ENCODE measurements around the gene TRDN. TPM values are rescaled to one million over a fixed set of nuclear protein-coding genes. Genes with fewer than 3 reads are reported as not detected.

Gene TRDN
- total and polyA plus RNA-seq, 3 experiments from 2014 or later: not detected

DNA sequence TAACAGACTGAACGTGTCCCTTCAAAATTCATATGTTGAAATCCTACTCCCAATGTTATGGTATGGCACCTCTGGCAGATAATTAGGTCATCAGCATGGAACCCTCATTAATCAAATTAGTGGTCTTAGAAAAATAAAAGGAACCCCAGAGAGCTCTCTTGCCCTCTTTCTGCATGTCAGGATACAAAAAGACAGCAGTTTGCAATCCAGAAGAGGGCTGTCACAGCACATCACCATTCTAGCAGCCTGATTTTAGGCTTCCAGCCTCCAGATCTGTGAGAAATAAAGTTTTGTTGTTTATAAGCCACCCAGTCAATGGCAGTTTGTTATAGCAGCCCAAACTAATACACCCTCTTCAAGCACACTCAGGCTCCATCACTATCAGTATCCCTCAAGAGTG is 292.9 kb downstream of the TRDN start:
- Histone ChIP-seq H3K9me3 (ENCODE audit: low read length) (no peaks in the 10 kb centered on the region), H3K4me3 (ENCODE audit: low read length) (no peak overlapping the region), H3K27ac (ENCODE audit: low read depth, low read length) (no peak overlapping the region), H3K36me3 (ENCODE audit: insufficient read depth, low read length) (no peaks in the 10 kb centered on the region), H3K4me1 (ENCODE audit: insufficient read depth, low read length) (no peaks in the 10 kb centered on the region), H3K27me3 (ENCODE audit: insufficient read depth, low read length, poor library complexity, severe bottlenecking) (no peaks in the 10 kb centered on the region)
- H3K9me3 Mint-ChIP-seq: peaks cover 0 to 8% (median 0%) of the 10 kb centered on the region in 5 donors
- ChIA-PET POLR2A (no interaction called here), CTCF (no interaction called here)
- DNase-seq: no peak
- H3K4me1 Mint-ChIP-seq: no peaks in the 10 kb centered on the region
- no peak overlapping the region for H3K27ac Mint-ChIP-seq
- no peaks in the 10 kb centered on the region for H3K27me3 Mint-ChIP-seq
- H3K4me3 Mint-ChIP-seq: no peak overlapping the region
- H3K36me3 Mint-ChIP-seq: no peaks in the 10 kb centered on the region

DNA sequence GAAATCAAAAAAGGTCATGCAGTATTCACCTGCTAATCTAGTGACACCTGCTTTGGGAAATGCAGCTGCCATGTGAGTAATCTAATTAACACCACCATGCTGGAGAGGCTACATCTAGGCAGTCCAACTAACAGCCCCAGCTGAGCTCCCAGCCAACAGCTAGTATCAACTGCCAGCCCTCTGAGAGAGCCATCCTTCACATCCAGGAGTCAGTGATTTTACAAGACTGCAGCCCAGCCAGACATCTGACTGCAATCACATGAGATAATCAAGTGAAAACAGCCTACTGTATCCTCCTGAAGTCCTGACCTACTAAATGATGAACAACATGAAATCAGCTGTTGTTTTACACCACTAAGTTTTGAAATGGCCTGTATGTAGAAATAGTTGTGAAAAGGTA is 298.4 kb downstream of the TRDN start:
- Mint-ChIP-seq H3K4me1 (no peaks in the 10 kb centered on the region), H3K9me3 (peaks cover 0 to 5% (median 0%) of the 10 kb centered on the region in 5 donors), H3K36me3 (no peaks in the 10 kb centered on the region), H3K4me3 (no peak overlapping the region), H3K27ac (no peak overlapping the region), H3K27me3 (no peaks in the 10 kb centered on the region)
- H3K27ac ChIP-seq (ENCODE audit: low read depth, low read length): no peak overlapping the region
- H3K4me1 ChIP-seq (ENCODE audit: insufficient read depth, low read length): no peaks in the 10 kb centered on the region
- no peak for DNase-seq
- no peak overlapping the region for H3K4me3 ChIP-seq (ENCODE audit: low read length)
- H3K27me3 ChIP-seq (ENCODE audit: insufficient read depth, low read length, poor library complexity, severe bottlenecking): no peaks in the 10 kb centered on the region
- ChIA-PET CTCF (no interaction called here), POLR2A (no interaction called here)
- no peaks in the 10 kb centered on the region for H3K36me3 ChIP-seq (ENCODE audit: insufficient read depth, low read length)
- H3K9me3 ChIP-seq (ENCODE audit: low read length): no peaks in the 10 kb centered on the region

DNA sequence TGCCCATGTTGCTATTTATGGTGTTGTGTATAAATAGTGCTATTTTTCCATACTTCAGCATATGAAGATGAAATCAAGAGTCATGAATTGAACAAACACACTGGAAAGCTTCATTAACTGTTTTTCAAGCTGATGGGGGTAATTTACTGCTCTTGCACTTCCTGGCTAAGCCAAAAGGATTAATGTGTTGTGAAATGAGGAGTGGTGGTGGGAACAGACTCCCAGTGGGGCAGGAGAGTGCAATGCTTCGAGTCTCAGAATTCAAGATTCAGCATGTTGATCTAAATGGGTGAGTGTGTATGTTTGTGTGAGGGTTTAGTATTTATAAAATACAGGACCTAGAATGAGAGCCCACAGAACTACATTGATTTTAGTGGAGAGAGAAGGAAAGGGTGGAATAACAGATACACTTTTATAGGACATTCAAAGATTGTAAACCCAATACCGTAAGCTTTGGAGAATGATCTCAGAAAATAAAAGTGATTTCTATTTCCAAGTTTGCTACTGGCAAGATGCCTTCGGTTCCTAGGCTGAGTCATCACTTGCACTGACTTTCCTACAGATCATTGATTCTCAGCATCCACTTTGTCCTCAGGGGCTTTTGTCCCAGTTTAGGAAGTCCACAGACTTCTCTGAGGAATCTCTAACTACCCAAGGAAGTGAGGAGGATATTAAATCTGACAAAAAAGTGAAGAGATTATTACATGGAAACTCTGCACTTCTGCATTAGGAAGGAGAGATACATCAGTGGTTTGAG is 303.6 kb downstream of the TRDN start:
- Histone ChIP-seq H3K4me3 (ENCODE audit: low read length) (no peak overlapping the region), H3K36me3 (ENCODE audit: insufficient read depth, low read length) (no peaks in the 10 kb centered on the region), H3K9me3 (ENCODE audit: low read length) (no peaks in the 10 kb centered on the region), H3K27ac (ENCODE audit: low read depth, low read length) (no peak overlapping the region), H3K4me1 (ENCODE audit: insufficient read depth, low read length) (no peaks in the 10 kb centered on the region), H3K27me3 (ENCODE audit: insufficient read depth, low read length, poor library complexity, severe bottlenecking) (no peaks in the 10 kb centered on the region)
- Mint-ChIP-seq H3K27ac (no peak overlapping the region), H3K27me3 (no peaks in the 10 kb centered on the region), H3K4me1 (no peaks in the 10 kb centered on the region), H3K9me3 (peaks cover 0 to 6% (median 3%) of the 10 kb centered on the region in 5 donors), H3K4me3 (no peak overlapping the region), H3K36me3 (no peaks in the 10 kb centered on the region)
- DNase-seq: no peak
- POLR2A ChIA-PET: no interaction called here
- CTCF ChIA-PET: no interaction called here

DNA sequence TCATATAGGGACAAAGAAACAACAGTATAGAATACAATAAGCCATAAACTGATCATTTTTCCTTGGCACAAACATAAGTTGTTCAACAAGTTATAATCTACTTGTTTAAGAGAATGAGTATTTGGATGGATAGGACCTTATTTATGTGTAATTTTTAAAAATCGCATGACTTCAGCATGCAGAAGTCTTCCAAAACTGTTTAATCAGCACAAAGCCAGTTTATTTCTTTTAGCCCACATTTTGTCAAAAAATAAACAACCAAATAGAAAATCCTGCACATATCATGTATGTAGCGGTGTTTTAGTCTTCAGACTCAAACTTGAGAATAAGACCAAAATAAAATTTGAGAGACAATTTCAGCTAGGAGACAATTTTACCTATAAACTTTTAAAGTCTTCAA is 304.7 kb downstream of the TRDN start:
- H3K27me3 ChIP-seq (ENCODE audit: insufficient read depth, low read length, poor library complexity, severe bottlenecking): no peaks in the 10 kb centered on the region
- no peak overlapping the region for H3K27ac Mint-ChIP-seq
- no peak for DNase-seq
- H3K9me3 Mint-ChIP-seq: peaks cover 0 to 8% (median 3%) of the 10 kb centered on the region in 5 donors
- ChIA-PET POLR2A (no interaction called here), CTCF (no interaction called here)
- H3K4me1 Mint-ChIP-seq: no peaks in the 10 kb centered on the region
- no peaks in the 10 kb centered on the region for H3K27me3 Mint-ChIP-seq
- no peaks in the 10 kb centered on the region for H3K4me1 ChIP-seq (ENCODE audit: insufficient read depth, low read length)
- H3K4me3 Mint-ChIP-seq: no peak overlapping the region
- no peaks in the 10 kb centered on the region for H3K36me3 ChIP-seq (ENCODE audit: insufficient read depth, low read length)
- no peaks in the 10 kb centered on the region for H3K9me3 ChIP-seq (ENCODE audit: low read length)
- H3K27ac ChIP-seq (ENCODE audit: low read depth, low read length): no peak overlapping the region
- no peaks in the 10 kb centered on the region for H3K36me3 Mint-ChIP-seq
- H3K4me3 ChIP-seq (ENCODE audit: low read length): no peak overlapping the region

DNA sequence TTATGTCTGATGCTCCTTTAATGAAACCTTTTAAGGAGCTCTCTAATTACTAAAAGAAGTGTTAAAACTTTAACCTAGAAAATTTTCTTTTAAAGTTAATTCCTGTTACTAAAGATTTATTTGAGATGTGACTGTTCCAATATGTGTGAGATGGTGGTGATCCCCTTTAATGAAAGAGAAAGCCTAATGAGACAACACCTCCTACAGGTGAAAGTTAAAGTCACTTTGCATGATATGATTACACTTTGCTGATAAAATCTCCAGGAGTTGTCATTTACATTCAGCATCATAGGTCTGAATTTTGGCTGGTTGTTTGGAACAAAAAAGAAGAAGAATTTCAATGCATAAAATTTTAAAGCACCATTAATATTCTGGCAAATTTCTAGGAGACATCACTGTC is 307.4 kb downstream of the TRDN start:
- Histone ChIP-seq H3K9me3 (ENCODE audit: low read length) (no peaks in the 10 kb centered on the region), H3K27ac (ENCODE audit: low read depth, low read length) (no peak overlapping the region), H3K4me1 (ENCODE audit: insufficient read depth, low read length) (no peaks in the 10 kb centered on the region), H3K27me3 (ENCODE audit: insufficient read depth, low read length, poor library complexity, severe bottlenecking) (no peaks in the 10 kb centered on the region), H3K4me3 (ENCODE audit: low read length) (no peak overlapping the region), H3K36me3 (ENCODE audit: insufficient read depth, low read length) (no peaks in the 10 kb centered on the region)
- H3K27ac Mint-ChIP-seq: no peak overlapping the region
- CTCF ChIA-PET: no interaction called here
- no peaks in the 10 kb centered on the region for H3K27me3 Mint-ChIP-seq
- H3K9me3 Mint-ChIP-seq: peaks cover 0 to 8% (median 3%) of the 10 kb centered on the region in 5 donors
- POLR2A ChIA-PET: no interaction called here
- no peak overlapping the region for H3K4me3 Mint-ChIP-seq
- H3K4me1 Mint-ChIP-seq: no peaks in the 10 kb centered on the region
- no peak for DNase-seq
- H3K36me3 Mint-ChIP-seq: no peaks in the 10 kb centered on the region

DNA sequence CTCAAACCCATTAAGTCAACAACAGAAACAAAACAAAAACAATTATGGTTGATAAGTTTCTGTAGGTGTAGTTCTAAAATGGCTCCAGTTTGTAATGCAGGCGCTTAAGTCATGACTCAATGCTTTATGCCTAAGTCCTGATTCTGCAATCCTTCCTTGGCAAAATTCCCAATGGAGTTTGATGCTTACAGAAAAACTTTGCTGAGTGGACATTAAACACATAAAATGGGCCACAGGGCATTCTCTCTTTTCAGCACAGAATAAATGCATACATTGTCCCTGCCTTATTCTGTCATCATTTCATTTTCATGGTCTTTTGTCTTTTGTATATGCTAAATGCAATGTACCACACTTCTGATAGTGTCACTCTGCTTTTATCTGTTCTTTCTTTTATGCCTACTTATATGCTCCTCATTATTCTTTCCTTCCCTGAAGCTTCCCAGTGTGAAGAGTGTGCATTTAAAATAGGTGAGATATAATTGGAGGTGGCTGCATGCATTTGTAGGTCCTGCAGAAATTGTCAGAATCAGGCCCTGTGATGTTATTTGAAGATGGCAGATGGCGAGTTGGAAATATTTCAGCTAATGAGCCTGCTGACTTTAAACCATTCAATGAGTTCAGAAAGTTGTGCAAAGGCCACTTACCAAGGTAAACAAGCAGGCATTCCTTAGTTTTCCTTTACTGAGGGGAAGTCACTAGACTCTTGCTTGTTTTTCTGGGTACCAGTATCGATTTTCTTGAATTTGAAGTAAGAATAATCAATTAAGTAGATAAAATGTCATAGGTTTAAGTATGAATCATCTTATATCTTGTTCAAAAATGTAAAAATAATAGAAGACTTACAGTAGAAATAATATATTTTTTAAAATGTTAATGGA is 313.1 kb downstream of the TRDN start:
- POLR2A ChIA-PET: no interaction called here
- H3K27me3 Mint-ChIP-seq: no peaks in the 10 kb centered on the region
- DNase-seq: no peak
- peaks cover 0 to 2% (median 0%) of the 10 kb centered on the region in 5 donors for H3K9me3 Mint-ChIP-seq
- Histone ChIP-seq H3K4me3 (ENCODE audit: low read length) (no peak overlapping the region), H3K9me3 (ENCODE audit: low read length) (no peaks in the 10 kb centered on the region), H3K27ac (ENCODE audit: low read depth, low read length) (no peak overlapping the region), H3K4me1 (ENCODE audit: insufficient read depth, low read length) (no peaks in the 10 kb centered on the region), H3K36me3 (ENCODE audit: insufficient read depth, low read length) (no peaks in the 10 kb centered on the region), H3K27me3 (ENCODE audit: insufficient read depth, low read length, poor library complexity, severe bottlenecking) (no peaks in the 10 kb centered on the region)
- H3K4me3 Mint-ChIP-seq: no peak overlapping the region
- H3K4me1 Mint-ChIP-seq: no peaks in the 10 kb centered on the region
- CTCF ChIA-PET: no interaction called here
- no peak overlapping the region for H3K27ac Mint-ChIP-seq
- H3K36me3 Mint-ChIP-seq: no peaks in the 10 kb centered on the region

DNA sequence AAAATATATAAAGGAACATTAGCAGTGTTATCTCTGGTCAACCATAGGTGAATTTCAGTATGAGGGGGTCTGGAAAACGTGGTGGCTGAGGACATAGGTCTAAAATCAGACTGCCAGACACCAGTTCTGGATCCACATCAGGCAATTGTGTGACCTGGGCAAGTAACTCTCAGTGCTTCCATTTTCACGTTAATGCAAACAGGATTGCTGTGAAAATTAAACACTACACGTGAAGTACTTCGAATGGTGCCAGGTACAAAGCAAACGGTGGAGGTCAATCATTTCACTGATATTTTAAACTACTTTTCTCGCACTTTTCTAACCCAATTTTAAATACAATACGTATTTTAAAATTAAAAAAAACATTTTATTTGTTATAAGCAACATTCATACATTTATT is 315.7 kb downstream of the TRDN start:
- H3K36me3 Mint-ChIP-seq: no peaks in the 10 kb centered on the region
- no peaks in the 10 kb centered on the region for H3K27me3 Mint-ChIP-seq
- no peaks in the 10 kb centered on the region for H3K27me3 ChIP-seq (ENCODE audit: insufficient read depth, low read length, poor library complexity, severe bottlenecking)
- POLR2A ChIA-PET: no interaction called here
- no peak overlapping the region for H3K27ac ChIP-seq (ENCODE audit: low read depth, low read length)
- no peaks in the 10 kb centered on the region for H3K9me3 ChIP-seq (ENCODE audit: low read length)
- H3K4me1 Mint-ChIP-seq: no peaks in the 10 kb centered on the region
- CTCF ChIA-PET: no interaction called here
- no peaks in the 10 kb centered on the region for H3K9me3 Mint-ChIP-seq
- H3K36me3 ChIP-seq (ENCODE audit: insufficient read depth, low read length): no peaks in the 10 kb centered on the region
- no peak overlapping the region for H3K27ac Mint-ChIP-seq
- H3K4me3 Mint-ChIP-seq: no peak overlapping the region
- no peak for DNase-seq
- no peak overlapping the region for H3K4me3 ChIP-seq (ENCODE audit: low read length)
- H3K4me1 ChIP-seq (ENCODE audit: insufficient read depth, low read length): no peaks in the 10 kb centered on the region

DNA sequence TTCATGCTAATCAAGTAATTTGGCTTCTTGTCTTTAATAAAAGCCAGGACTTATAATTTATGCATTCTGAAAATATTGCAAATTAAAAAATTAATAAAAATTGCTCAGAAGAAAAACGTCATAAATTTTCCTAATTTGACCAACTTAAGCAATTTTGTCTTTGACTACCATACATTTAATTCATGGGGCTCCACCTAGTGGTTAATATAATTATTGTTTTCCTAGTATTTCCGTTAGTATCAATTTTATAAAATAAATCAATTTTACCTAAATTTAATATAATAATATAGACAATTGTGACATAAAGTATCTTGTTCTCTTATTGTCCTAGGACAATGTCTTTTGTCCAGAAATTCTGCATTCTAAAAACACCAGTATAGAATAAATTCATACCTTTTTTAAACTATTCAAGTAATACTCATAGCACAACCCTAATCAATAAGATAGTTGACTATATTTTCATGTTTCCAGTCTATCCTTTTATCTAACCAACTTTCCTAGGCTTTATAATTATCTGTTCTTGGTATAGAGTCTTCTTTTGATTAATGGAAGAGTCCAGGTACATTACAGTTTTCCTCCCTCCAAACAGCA is 319.9 kb downstream of the TRDN start:
- H3K9me3 Mint-ChIP-seq: peaks cover 0 to 5% (median 2%) of the 10 kb centered on the region in 5 donors
- POLR2A ChIA-PET: no interaction called here
- Histone ChIP-seq H3K4me3 (ENCODE audit: low read length) (no peak overlapping the region), H3K27ac (ENCODE audit: low read depth, low read length) (no peak overlapping the region), H3K27me3 (ENCODE audit: insufficient read depth, low read length, poor library complexity, severe bottlenecking) (no peaks in the 10 kb centered on the region), H3K36me3 (ENCODE audit: insufficient read depth, low read length) (no peaks in the 10 kb centered on the region), H3K4me1 (ENCODE audit: insufficient read depth, low read length) (no peaks in the 10 kb centered on the region), H3K9me3 (ENCODE audit: low read length) (no peaks in the 10 kb centered on the region)
- no peaks in the 10 kb centered on the region for H3K4me1 Mint-ChIP-seq
- no peaks in the 10 kb centered on the region for H3K27me3 Mint-ChIP-seq
- DNase-seq: no peak
- CTCF ChIA-PET: no interaction called here
- H3K4me3 Mint-ChIP-seq: no peak overlapping the region
- H3K27ac Mint-ChIP-seq: no peak overlapping the region
- no peaks in the 10 kb centered on the region for H3K36me3 Mint-ChIP-seq

All from CD8-positive, alpha-beta memory T cell (primary cell).